ENCODE measurements around the gene SHMT1.
"Not testable (repeated sequence)": the region's sequence is repeated elsewhere in the genome, so short reads cannot be mapped to it uniquely, and the experiment has no call there.

The SHMT1 gene

GRCh38 chr17:18363101-18364049 is at the start of gene SHMT1:
Gene SHMT1, minus strand, starts transcription at chr17:18363550. Its CDS starts 7,569 bp downstream, at chr17:18355981.
- peak; percentile 90 for DNase-seq (ENCODE audit: low read depth)

DNA sequence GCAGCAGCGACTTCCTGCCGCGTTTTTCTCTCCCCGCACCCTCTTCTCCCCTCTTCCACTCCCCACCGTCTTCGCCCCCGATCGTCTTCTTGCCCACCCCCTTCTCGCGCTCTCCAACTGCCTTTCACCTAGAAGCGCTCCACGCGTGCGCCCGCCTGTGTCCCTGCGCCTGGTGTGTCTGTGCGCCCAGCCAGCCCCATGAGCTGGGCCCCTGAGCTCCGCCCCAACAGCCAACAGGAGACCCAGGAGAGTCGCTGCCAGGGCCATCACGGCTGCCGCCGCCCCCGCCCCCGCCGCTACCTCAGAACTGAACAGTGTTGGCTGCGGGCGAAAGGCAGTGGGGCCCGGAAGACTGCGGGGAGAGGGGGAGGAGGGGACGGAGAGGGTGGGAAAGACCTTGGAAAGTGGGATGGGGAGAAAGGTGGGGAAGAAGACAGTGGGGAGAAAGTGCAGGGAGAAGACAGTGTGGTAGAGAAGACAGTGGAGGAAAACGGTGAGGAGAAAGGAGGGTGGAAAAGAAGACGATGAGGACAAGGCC is 48.7 kb upstream of the SHMT1 start:
- not testable (repeated sequence) for DNase-seq (ENCODE audit: low read depth)

DNA sequence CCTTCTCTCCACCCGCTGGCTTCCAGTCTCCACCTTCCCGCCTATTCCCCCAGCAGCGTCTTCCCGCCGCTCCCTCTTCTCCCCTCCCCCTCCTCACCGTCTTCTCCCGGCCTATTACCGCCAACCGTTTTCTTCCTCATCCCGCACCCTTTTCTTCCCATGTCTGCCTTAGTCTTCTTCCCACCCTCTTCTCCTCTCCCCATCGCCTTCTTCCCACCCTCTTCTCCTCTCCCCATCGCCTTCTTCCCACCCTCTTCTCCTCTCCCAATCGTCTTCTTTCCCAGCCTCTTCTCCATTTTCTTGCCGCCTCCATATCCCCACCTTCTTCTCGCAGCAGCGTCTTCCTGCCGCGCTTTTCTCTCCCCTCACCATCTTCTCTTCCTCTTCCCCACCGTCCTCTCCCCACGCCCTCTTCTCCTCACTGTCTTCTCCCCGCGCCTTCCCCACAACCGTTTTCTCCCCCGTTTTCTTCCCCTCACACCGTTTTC is 48.1 kb upstream of the SHMT1 start:
- peak; percentile 11 for DNase-seq (ENCODE audit: low read depth)

- not testable (repeated sequence) for DNase-seq (ENCODE audit: low read depth)
These were observed 47.4 kb upstream of the SHMT1 start for GRCh38 chr17:18410736-18411135.

DNA sequence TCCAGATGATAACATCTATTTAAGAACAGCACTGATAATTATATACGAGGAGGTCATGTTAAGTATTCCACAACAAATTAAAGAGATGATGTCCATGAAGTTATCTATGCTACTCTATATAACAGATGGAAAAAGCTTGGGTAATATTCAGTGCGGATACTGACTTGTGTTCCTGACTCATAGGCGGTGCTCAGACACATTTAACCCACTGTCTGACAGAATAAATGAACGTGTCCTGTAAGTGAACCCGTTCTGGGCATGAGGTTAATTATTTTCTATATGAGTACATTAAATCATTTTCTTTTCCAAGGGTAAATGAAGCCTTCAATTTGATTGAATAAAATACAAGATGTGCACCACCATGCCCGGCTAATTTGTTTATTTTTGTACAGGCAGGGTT is 46.0 kb upstream of the SHMT1 start:
- DNase-seq (ENCODE audit: low read depth) = not testable (repeated sequence)

- DNase-seq (ENCODE audit: low read depth) = not testable (repeated sequence)
These were observed 45.6 kb upstream of the SHMT1 start for GRCh38 chr17:18408906-18409305.

- not testable (repeated sequence) for DNase-seq (ENCODE audit: low read depth)
These were observed 40.3 kb upstream of the SHMT1 start for GRCh38 chr17:18403604-18404003.

- not testable (repeated sequence) for DNase-seq (ENCODE audit: low read depth)
These were observed 39.8 kb upstream of the SHMT1 start for GRCh38 chr17:18403166-18403565.

GRCh38 chr17:18401872-18402590 is 38.7 kb upstream of the SHMT1 start:
- not testable (repeated sequence) for DNase-seq (ENCODE audit: low read depth)

DNA sequence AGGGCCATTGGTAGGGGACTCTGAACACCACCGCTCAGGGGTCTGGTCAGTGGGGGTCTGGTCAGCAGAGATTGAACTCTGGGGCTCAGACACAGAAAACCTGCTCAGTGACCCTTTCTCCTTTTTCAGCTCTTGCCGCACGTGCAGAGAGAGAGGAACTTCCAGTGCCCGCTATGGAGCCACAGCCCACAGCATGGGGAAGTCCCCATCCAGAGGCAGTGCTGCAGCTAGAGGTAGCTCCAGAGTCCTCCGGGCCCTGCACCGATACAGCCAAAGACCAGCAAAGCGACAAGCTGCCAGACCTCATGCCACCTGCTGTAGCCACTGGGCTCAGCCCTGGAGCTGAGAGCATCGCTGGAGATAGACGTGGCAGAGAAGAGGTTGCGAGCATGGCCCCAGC is 25.4 kb upstream of the SHMT1 start:
- not testable (repeated sequence) for DNase-seq (ENCODE audit: low read depth)

GRCh38 chr17:18388266-18388665 is 24.9 kb upstream of the SHMT1 start:
- not testable (repeated sequence) for DNase-seq (ENCODE audit: low read depth)

DNA sequence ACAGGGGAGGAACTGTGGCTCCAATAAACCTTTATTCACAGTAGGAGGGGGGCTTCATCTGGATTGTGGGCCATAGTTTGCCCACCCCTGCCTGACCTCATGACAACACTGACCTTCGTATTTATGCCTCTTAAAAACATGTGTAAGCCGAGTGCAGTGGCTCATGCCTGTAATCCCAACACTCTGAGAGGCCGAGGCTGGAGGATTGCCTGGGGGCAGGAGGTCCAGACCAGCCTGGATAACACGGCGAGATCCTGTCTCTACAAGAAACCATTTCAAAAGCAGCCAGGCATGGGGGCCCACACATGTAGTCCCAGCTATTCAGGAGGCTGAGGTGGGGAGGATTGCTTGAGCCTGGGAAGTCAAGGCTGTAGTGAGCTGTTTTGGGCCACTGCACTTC is 24.2 kb upstream of the SHMT1 start:
- DNase-seq (ENCODE audit: low read depth) = not testable (repeated sequence)

DNA sequence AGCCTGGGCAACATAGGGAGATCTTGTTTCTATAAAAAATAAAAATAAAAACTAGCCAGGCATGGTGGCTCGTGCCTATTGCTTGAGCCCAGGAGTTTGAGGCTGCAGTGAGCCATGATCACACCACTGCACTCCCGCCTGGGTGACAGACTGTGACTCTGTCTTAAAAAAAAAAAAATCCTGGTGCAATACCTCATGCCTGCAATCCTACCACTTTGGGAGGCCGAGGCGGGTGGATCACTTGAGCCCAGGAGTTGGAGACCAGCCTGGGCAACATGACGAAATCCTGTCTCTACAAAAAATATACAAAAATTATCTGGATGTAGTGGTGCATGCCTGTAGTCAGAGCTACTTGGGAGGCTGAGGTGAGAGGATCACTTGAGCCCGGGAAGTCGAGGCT is 20.9 kb upstream of the SHMT1 start:
- not testable (repeated sequence) for DNase-seq (ENCODE audit: low read depth)

DNA sequence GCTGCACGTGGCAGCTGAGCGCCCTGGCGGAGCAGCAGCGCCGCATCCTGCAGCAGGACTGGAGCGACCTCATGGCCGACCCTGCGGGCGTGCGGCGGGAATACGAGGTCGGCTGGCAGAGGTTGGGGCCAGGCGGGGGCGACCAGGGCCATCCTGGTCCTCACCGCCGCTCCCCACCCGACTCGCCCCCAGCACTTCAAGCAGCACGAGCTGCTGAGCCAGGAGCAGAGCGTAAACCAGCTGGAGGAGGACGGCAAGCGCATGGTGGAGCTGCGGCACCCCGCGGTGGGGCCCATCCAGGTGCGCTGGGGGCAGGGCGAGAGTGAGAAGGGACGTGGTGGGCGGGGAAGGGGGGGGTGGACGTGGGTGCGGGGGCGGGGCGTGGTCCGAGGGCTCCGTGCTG is 19.7 kb upstream of the SHMT1 start:
- not testable (repeated sequence) for DNase-seq (ENCODE audit: low read depth)

GRCh38 chr17:18382441-18383078 is 19.2 kb upstream of the SHMT1 start:
- no peak for DNase-seq (ENCODE audit: low read depth)

DNA sequence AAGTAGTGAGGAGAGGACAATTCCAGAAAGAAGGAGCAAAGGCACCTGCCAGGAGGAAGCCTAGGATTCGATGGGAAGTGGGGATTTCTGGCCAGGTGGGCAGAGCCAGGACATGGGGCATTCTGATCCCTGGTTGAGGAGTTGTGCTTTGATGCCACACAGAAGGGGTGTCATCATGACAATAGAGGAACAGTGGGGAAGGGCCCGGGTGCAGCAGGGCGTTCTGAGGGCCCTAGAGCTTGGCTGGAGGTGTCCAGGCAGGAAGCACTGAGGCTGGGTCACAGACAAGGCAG is 18.5 kb upstream of the SHMT1 start:
- DNase-seq (ENCODE audit: low read depth) = no peak

DNA sequence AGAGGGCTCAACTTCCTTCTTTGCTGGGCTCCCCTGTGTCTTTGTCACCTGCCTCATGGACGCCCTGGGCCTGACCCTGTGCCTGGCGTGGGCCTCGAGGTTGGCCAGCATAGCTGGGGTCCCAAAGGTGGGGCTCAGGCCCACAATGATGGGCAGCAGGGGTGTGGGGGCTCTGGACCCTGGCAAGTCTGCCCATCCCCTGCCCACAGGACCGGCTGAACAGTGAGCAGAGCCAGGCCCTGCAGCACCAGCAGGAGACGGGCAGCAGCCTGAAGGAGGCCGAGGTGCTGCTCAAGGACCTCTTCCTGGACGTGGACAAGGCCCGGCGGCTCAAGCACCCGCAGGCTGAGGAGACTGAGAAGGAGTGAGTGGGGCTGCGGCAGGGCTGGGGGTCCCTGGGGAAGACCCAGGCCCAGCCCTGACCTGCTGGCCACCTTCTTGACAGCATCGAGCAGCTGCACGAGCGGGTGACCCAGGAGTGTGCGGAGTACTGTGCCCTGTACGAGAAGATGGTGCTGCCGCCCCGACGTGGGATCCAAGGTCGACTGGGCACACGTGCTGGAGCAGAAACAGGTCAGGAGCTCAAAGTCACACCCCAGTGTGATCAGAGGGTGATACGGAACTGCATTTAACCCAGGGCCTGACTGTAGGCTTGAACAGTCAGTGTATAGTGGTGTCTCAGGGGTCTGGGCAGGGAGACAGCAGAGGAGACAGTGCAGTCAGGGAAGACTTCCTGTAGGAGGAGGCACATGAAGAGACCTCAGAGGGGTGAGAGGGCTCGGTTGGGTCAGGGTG is 18.0 kb upstream of the SHMT1 start:
- no peak for DNase-seq (ENCODE audit: low read depth)

GRCh38 chr17:18380471-18381157 is 17.3 kb upstream of the SHMT1 start:
- DNase-seq (ENCODE audit: low read depth) = no peak

GRCh38 chr17:18379246-18380146 is 16.1 kb upstream of the SHMT1 start:
- DNase-seq (ENCODE audit: low read depth) = no peak

DNA sequence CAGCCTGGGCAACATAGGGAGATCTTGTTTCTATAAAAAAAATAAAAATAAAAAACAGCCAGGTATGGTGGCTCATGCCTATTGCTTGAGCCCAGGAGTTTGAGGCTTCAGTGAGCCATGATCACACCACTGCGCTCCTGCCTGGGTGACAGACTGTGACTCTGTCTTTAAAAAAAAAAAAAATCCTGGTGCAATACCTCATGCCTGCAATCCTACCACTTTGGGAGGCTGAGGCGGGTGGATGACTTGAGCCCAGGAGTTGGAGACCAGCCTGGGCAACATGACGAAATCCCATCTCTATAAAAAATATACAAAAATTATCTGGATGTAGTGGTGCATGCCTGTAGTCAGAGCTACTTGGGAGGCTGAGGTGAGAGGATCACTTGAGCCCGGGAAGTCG is 15.3 kb upstream of the SHMT1 start:
- not testable (repeated sequence) for DNase-seq (ENCODE audit: low read depth)

Measured in HS-27A (cell line).